Gastrocnemius medialis (tissue), 4 donors: Measurements from ENCODE around the gene KIAA2012. TPM values are rescaled to one million over a fixed set of nuclear protein-coding genes. Genes with fewer than 3 reads are reported as not detected.

Experiments
- ATAC-seq, 2 donors: fragments of 150-250 bp; one replicate each; pipeline ENCODE4 v1.9.1; 2016
- DNase-seq, 2 donors: peaks; one replicate each; pipeline ENCODE4 v3.0.0-alpha.2; 2019
- H3K27ac ChIP-seq, 4 donors: fragments of 200-600 bp; sonication (generic); 1 replicate in 1 of 4; 2 replicates in 3 of 4; pipeline ENCODE4 v1.5.1; 2016 to 2018; ENCODE audit warnings: mild to moderate bottlenecking in 2 of 4, moderate library complexity in 1 of 4
- H3K27me3 ChIP-seq, 3 donors: fragments of 200-600 bp; sonication (generic) in 2 of 3; 1 replicate in 1 of 3; 2 replicates in 2 of 3; pipeline versions ENCODE4 v1.5.1 to v1.6.0; 2016 to 2019; ENCODE audit warnings: mild to moderate bottlenecking in 1 of 3, moderate library complexity in 1 of 3
- H3K36me3 ChIP-seq, 2 donors: fragments of 200-600 bp; sonication (generic) in 1 of 2; one replicate each; pipeline ENCODE4 v1.5.1; 2017 to 2018
- H3K4me1 ChIP-seq, 2 donors: fragments of 200-600 bp; sonication (generic) in 1 of 2; one replicate each; pipeline ENCODE4 v1.5.1; 2016 to 2017; ENCODE audit warnings: mild to moderate bottlenecking in 2 of 2
- H3K4me3 ChIP-seq, 4 donors: fragments of 200-600 bp; sonication (generic) in 3 of 4; 1 replicate in 1 of 4; 2 replicates in 3 of 4; pipeline ENCODE4 v1.5.1; 2016 to 2019; ENCODE audit warnings: mild to moderate bottlenecking in 2 of 4
- H3K9me3 ChIP-seq, 3 donors: fragments of 200-600 bp; sonication (generic) in 2 of 3; 1 replicate in 1 of 3; 2 replicates in 2 of 3; pipeline ENCODE4 v1.5.1; 2016 to 2019
- POLR2A ChIP-seq, 2 donors: fragments of 450-650 bp; IDR thresholded peaks; one replicate each; pipeline ENCODE4 v1.6.1; 2017; ENCODE audit warnings: antibody characterized with exemption in 2 of 2, mild to moderate bottlenecking in 2 of 2, moderate library complexity in 2 of 2
- in situ Hi-C, 4 donors: fragments of 200-750 bp; cut with MboI; loops; one replicate each; pipeline versions ENCODE4 v1.15.0 to v1.8.0; 2017; ENCODE audit warnings: low sequenced_read_pairs in 4 of 4
- intact Hi-C: fragments of 100-400 bp; cut with DNase I; formaldehyde crosslinking; loops from one replicate; pipeline ENCODE4 v1.15.1; 2023; ENCODE audit warnings: low total_unique reads
- total RNA-seq, 4 donors: library from RNA; depleted of rRNA; stranded (reverse); fragments of >200 nt; gene quantifications; one replicate each; pipeline versions ENCODE4 v1.1.0 to v1.2.3, GENCODE V29; 2016
- TF ChIP-seq, protein P1 (sequence below), 5 experiments: fragments of 450-650 bp in 3 of 5; fragments of 200-600 bp in 2 of 5; sonication (generic) in 2 of 5; IDR thresholded peaks in 4 of 5; conservative IDR thresholded peaks in 1 of 5; 1 replicate in 4 of 5; 2 replicates in 1 of 5; pipeline ENCODE4 v1.5.1; 2016 to 2019; ENCODE audit warnings: antibody characterized with exemption in 5 of 5, mild to moderate bottlenecking in 3 of 5, moderate library complexity in 3 of 5

The KIAA2012 gene
- total RNA-seq, 4 donors from 2014 or later = not detected

DNA sequence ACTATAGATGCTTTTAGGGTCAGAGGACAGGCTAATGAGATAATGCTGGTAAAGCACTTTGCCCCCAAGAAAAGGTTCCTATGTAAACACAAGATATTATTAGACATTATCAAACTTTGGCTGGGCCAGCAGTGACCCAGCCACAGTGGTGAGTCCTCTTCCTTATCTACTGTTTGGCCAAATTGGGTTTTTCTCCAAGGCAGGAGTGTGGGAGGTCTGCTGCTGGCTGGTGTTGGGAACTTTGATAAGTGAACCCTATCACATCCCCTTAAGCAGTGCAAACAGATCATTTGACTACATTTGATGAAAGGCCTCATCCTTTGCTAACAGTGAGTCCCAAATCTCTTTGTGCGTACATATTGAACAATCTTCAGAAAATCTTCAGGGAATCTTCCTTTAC lies 23.2 kb upstream of the KIAA2012 start:
- Histone ChIP-seq H3K27me3 (no peaks in the 10 kb centered on the region), H3K27ac (no peak overlapping the region), H3K4me3 (no peak overlapping the region), H3K4me1 (peaks cover 11 to 12% of the 10 kb centered on the region in 2 donors), H3K9me3 (no peaks in the 10 kb centered on the region), H3K36me3 (no peaks in the 10 kb centered on the region)
- no peak for ATAC-seq
- intact Hi-C loops (no loop called here), in situ Hi-C loops (no loop called here)
- no peak for TF ChIP-seq POLR2A (IDR thresholded peaks at IDR 0.05)
- DNase-seq = no peak

DNA sequence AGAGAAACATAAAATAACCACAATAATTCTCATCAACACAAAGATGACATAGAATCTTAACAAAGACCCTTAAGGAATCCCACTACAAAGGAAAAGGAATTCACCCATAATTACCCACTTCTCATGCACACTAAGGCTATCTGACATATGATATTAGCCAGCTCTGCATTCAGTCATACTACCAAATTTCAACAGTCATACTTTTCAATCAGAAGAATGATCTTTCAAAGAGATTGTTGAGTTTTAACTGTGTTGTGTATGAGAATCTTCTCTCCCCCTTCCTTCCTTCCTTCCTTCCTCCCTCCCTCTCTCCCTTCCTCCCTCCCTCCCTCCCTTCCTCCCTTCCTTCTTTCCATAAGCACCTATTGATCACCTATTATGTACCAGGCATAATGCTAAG lies 22.4 kb upstream of the KIAA2012 start:
- H3K27me3 ChIP-seq = no peaks in the 10 kb centered on the region
- TF ChIP-seq, protein P1, sequence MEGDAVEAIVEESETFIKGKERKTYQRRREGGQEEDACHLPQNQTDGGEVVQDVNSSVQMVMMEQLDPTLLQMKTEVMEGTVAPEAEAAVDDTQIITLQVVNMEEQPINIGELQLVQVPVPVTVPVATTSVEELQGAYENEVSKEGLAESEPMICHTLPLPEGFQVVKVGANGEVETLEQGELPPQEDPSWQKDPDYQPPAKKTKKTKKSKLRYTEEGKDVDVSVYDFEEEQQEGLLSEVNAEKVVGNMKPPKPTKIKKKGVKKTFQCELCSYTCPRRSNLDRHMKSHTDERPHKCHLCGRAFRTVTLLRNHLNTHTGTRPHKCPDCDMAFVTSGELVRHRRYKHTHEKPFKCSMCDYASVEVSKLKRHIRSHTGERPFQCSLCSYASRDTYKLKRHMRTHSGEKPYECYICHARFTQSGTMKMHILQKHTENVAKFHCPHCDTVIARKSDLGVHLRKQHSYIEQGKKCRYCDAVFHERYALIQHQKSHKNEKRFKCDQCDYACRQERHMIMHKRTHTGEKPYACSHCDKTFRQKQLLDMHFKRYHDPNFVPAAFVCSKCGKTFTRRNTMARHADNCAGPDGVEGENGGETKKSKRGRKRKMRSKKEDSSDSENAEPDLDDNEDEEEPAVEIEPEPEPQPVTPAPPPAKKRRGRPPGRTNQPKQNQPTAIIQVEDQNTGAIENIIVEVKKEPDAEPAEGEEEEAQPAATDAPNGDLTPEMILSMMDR (IDR thresholded peaks at IDR 0.05 in 4 of 5, conservative IDR thresholded peaks at IDR 0.05 in 1 of 5) = no peak
- no peak for TF ChIP-seq POLR2A (IDR thresholded peaks at IDR 0.05)
- H3K4me1 ChIP-seq = peaks cover 11 to 12% of the 10 kb centered on the region in 2 donors
- H3K9me3 ChIP-seq = no peaks in the 10 kb centered on the region
- no peaks in the 10 kb centered on the region for H3K36me3 ChIP-seq
- no peak for DNase-seq
- intact Hi-C loops (no loop called here), in situ Hi-C loops (no loop called here)
- no peak overlapping the region for H3K4me3 ChIP-seq
- no peak for ATAC-seq
- no peak overlapping the region for H3K27ac ChIP-seq

DNA sequence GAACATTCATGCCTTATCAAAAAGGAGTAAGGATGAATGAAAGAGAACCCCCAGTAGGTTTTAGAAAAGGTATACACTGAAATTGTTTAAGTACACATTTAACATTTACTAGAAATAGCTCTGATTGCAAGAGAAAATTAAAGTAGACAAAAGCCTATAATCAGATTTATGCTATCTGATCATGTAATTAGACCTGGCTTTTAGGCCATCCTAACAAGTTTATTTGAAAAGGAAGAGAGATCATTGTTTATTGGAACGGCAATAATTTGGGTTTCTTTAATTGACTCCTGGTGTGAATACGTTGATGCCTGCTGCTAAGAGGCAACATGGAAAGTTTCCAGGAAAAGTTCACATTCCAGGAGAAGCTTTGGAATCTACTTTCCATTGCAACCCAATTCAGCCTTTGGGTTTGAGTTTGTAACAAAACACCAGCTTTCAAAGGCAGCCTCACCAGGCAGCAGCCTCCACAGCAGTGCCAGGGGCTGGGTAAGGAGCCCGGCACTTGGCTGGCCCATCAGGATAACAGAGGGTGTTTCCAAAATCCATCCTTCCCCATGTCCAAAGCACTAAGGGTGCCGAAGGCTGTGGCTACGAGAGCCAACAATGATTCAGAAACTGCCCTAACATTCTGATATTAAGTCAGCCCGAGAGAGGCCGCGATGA lies 21.4 kb upstream of the KIAA2012 start:
- no peaks in the 10 kb centered on the region for H3K9me3 ChIP-seq
- H3K36me3 ChIP-seq = no peaks in the 10 kb centered on the region
- in situ Hi-C loops = no loop called here
- ATAC-seq (no peak), DNase-seq (no peak)
- TF ChIP-seq, protein P1 (IDR thresholded peaks at IDR 0.05 in 4 of 5, conservative IDR thresholded peaks at IDR 0.05 in 1 of 5) = no peak
- TF ChIP-seq POLR2A (IDR thresholded peaks at IDR 0.05) = no peak
- peaks cover 11 to 12% of the 10 kb centered on the region in 2 donors for H3K4me1 ChIP-seq
- intact Hi-C loops = no loop called here
- H3K4me3 ChIP-seq = no peak overlapping the region
- H3K27ac ChIP-seq = no peak overlapping the region
- H3K27me3 ChIP-seq = no peaks in the 10 kb centered on the region

DNA sequence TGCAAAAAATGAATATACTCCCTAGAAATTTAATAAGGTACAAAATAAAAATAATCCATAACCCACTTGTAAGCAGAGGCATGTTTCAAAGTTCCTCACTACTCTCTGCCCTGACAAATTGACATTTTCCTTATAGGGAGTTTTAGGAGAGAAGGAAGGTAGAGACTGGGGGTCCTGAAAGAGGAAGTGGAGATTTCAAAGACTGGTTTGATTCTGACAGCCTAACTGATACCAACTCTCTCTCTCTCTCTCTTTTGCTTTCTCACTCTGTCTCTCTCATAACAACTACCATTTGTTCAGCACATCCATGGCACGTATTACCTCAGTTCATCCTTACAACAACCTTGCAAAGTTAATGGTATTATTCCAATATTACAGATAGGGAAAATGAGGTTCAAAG lies 20.8 kb upstream of the KIAA2012 start:
- Histone ChIP-seq H3K4me3 (no peak overlapping the region), H3K27ac (no peak overlapping the region), H3K9me3 (no peaks in the 10 kb centered on the region), H3K36me3 (no peaks in the 10 kb centered on the region), H3K4me1 (peaks cover 11 to 12% of the 10 kb centered on the region in 2 donors), H3K27me3 (no peaks in the 10 kb centered on the region)
- intact Hi-C loops (no loop called here), in situ Hi-C loops (no loop called here)
- no peak for ATAC-seq
- DNase-seq = no peak
- no peak for TF ChIP-seq POLR2A (IDR thresholded peaks at IDR 0.05)
- TF ChIP-seq, protein P1 (IDR thresholded peaks at IDR 0.05 in 4 of 5, conservative IDR thresholded peaks at IDR 0.05 in 1 of 5) = no peak

DNA sequence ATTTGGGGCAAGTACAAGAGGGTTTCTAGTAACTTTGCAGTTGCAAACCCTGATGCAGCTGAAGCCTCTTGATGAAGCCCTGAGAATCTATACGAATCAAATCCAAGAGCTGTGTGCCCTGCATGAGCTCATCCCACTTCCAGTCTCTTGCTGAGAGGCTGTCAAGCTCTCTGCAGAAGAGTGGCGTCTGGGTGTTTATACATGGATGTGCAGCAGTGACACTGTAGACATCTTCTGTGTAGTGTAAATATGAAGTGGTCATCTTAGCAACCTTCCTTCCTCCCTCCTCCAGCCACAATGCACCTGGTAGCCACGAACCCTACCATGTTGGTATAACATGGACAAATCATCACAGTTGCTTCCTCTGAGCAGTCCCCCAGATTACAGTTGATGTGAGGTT lies 18.4 kb upstream of the KIAA2012 start:
- DNase-seq = no peak
- H3K27ac ChIP-seq = no peak overlapping the region
- peaks cover 11 to 12% of the 10 kb centered on the region in 2 donors for H3K4me1 ChIP-seq
- no peak for TF ChIP-seq POLR2A (IDR thresholded peaks at IDR 0.05)
- TF ChIP-seq, protein P1 (IDR thresholded peaks at IDR 0.05 in 4 of 5, conservative IDR thresholded peaks at IDR 0.05 in 1 of 5) = no peak
- in situ Hi-C loops = no loop called here
- H3K4me3 ChIP-seq = no peak overlapping the region
- no peaks in the 10 kb centered on the region for H3K9me3 ChIP-seq
- intact Hi-C loops = no loop called here
- no peaks in the 10 kb centered on the region for H3K27me3 ChIP-seq
- no peak for ATAC-seq
- no peaks in the 10 kb centered on the region for H3K36me3 ChIP-seq
